Neural progenitor cell (in vitro differentiated cells): Measurements from ENCODE around the gene AXL.

Experiments used
- EZH2 ChIP-seq: fragments of 200-600 bp; sonication (generic); IDR thresholded peaks from 2 replicates; pipeline ENCODE4 v1.6.1; 2017; ENCODE audit warnings: antibody characterized with exemption, mild to moderate bottlenecking, moderate library complexity
- TF ChIP-seq, protein P1 (sequence below): fragments of 200-600 bp; sonication (generic); IDR thresholded peaks from 2 replicates; pipeline ENCODE4 v1.5.1; 2017; ENCODE audit warnings: antibody characterized with exemption, mild to moderate bottlenecking

DNA sequence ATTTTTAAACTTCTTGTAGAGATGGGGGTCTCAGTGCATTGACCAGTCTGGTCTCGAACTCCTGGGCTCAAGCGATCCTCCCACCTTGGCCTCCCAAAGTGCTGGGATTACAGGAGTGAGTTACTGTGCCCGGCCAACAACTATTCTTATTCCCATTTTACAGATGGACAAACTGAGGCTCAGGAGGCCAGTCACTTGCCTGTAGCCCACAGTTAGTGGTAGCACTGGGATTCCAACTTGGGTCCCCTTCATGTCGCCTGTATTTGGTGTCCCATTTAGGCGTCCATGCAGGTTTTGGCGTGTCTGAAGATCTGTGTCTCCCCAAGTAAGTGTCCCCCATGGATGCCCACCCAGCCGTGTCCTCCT, 791 bp upstream of the AXL start:
- TF ChIP-seq, protein P1, sequence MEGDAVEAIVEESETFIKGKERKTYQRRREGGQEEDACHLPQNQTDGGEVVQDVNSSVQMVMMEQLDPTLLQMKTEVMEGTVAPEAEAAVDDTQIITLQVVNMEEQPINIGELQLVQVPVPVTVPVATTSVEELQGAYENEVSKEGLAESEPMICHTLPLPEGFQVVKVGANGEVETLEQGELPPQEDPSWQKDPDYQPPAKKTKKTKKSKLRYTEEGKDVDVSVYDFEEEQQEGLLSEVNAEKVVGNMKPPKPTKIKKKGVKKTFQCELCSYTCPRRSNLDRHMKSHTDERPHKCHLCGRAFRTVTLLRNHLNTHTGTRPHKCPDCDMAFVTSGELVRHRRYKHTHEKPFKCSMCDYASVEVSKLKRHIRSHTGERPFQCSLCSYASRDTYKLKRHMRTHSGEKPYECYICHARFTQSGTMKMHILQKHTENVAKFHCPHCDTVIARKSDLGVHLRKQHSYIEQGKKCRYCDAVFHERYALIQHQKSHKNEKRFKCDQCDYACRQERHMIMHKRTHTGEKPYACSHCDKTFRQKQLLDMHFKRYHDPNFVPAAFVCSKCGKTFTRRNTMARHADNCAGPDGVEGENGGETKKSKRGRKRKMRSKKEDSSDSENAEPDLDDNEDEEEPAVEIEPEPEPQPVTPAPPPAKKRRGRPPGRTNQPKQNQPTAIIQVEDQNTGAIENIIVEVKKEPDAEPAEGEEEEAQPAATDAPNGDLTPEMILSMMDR, result no peak
- no peak for TF ChIP-seq EZH2
